HEK293 (cell line): Measurements from ENCODE around the gene LYSMD3.

Source experiments
- GLI4 ChIP-seq: fragments of 450-650 bp; formaldehyde crosslinking; IDR thresholded peaks from 2 replicates; pipeline ENCODE4 v1.5.1; 2016; ENCODE audit warnings: missing biosample characterization, missing genetic modification characterization
- KLF9 ChIP-seq: fragments of 450-650 bp; formaldehyde crosslinking; IDR thresholded peaks from 2 replicates; pipeline ENCODE4 v1.5.1; 2016; ENCODE audit warnings: missing biosample characterization, missing genetic modification characterization, low read depth
- MEIS1 ChIP-seq: sonication (generic); formaldehyde crosslinking; IDR thresholded peaks from 2 replicates; pipeline ENCODE4 v1.8.1; 2022; ENCODE audit warnings: missing genetic modification reagents, mild to moderate bottlenecking, borderline replicate concordance
- OVOL3 ChIP-seq: fragments of 450-650 bp; formaldehyde crosslinking; IDR thresholded peaks from 2 replicates; pipeline ENCODE4 v1.5.1; 2016; ENCODE audit warnings: missing biosample characterization, missing genetic modification characterization
- ZBTB7A ChIP-seq: fragments of 450-650 bp; formaldehyde crosslinking; IDR thresholded peaks from 2 replicates; pipeline ENCODE4 v1.5.1; 2016; ENCODE audit warnings: low read depth, missing biosample characterization, missing genetic modification characterization
- ZNF239 ChIP-seq: fragments of 450-650 bp; formaldehyde crosslinking; IDR thresholded peaks from 2 replicates; pipeline ENCODE4 v1.5.1; 2016; ENCODE audit warnings: missing biosample characterization, missing genetic modification characterization
- ZNF324 ChIP-seq: fragments of 450-650 bp; formaldehyde crosslinking; IDR thresholded peaks from 2 replicates; pipeline ENCODE4 v1.5.1; 2016; ENCODE audit warnings: missing biosample characterization, missing genetic modification characterization
- ZNF341 ChIP-seq: fragments of 450-650 bp; formaldehyde crosslinking; IDR thresholded peaks from 2 replicates; pipeline ENCODE4; 2016; ENCODE audit warnings: low read depth, missing biosample characterization, missing genetic modification characterization
- ZNF585B ChIP-seq: fragments of 450-650 bp; formaldehyde crosslinking; IDR thresholded peaks from 2 replicates; pipeline ENCODE4 v1.5.1; 2016; ENCODE audit warnings: missing biosample characterization, missing genetic modification characterization
- ZNF707 ChIP-seq: fragments of 450-650 bp; formaldehyde crosslinking; IDR thresholded peaks from 2 replicates; pipeline ENCODE4 v1.5.1; 2016; ENCODE audit warnings: missing biosample characterization, missing genetic modification characterization
- ZNF792 ChIP-seq: fragments of 450-650 bp; formaldehyde crosslinking; IDR thresholded peaks from 2 replicates; pipeline ENCODE4 v1.5.1; 2016; ENCODE audit warnings: missing biosample characterization, missing genetic modification characterization
- ZNF830 ChIP-seq: fragments of 450-650 bp; IDR thresholded peaks from 2 replicates; pipeline ENCODE4 v1.5.0; 2018; ENCODE audit warnings: missing biosample characterization, missing genetic modification characterization, low read depth, mild to moderate bottlenecking, moderate library complexity
- ZSCAN30 ChIP-seq: fragments of 450-650 bp; IDR thresholded peaks from 2 replicates; pipeline ENCODE4 v1.5.1; 2018; ENCODE audit warnings: missing biosample characterization, mild to moderate bottlenecking, missing genetic modification characterization, moderate library complexity
- TF ChIP-seq, protein P1 (sequence below): fragments of 450-650 bp; formaldehyde crosslinking; IDR thresholded peaks from 2 replicates; pipeline ENCODE4 v1.5.1; 2016; ENCODE audit warnings: missing biosample characterization, missing genetic modification characterization, borderline replicate concordance
- TF ChIP-seq, protein P2 (sequence below): fragments of 450-650 bp; formaldehyde crosslinking; IDR thresholded peaks from 2 replicates; pipeline ENCODE4 v1.5.1; 2017; ENCODE audit warnings: missing biosample characterization, missing genetic modification characterization
- TF ChIP-seq, protein P3 (sequence below): fragments of 450-650 bp; formaldehyde crosslinking; IDR thresholded peaks from 2 replicates; pipeline ENCODE4 v1.5.1; 2016; ENCODE audit warnings: missing biosample characterization, missing genetic modification characterization
- TF ChIP-seq, protein P4 (sequence below): fragments of 450-650 bp; formaldehyde crosslinking; IDR thresholded peaks from 2 replicates; pipeline ENCODE4 v1.5.1; 2017; ENCODE audit warnings: missing biosample characterization, missing genetic modification characterization
- TF ChIP-seq, protein P5 (sequence below): fragments of 450-650 bp; formaldehyde crosslinking; IDR thresholded peaks from 2 replicates; pipeline ENCODE4 v1.5.1; 2016; ENCODE audit warnings: missing biosample characterization, missing genetic modification characterization
- TF ChIP-seq, protein P6 (sequence below): IDR thresholded peaks from 2 replicates; pipeline ENCODE4 v1.6.1; 2011; ENCODE audit warnings: mild to moderate bottlenecking, low read depth, low read length, borderline replicate concordance
- TF ChIP-seq, protein P7 (sequence below): fragments of 450-650 bp; formaldehyde crosslinking; IDR thresholded peaks from 2 replicates; pipeline ENCODE4 v1.5.1; 2016; ENCODE audit warnings: missing biosample characterization, missing genetic modification characterization

The LYSMD3 gene

DNA sequence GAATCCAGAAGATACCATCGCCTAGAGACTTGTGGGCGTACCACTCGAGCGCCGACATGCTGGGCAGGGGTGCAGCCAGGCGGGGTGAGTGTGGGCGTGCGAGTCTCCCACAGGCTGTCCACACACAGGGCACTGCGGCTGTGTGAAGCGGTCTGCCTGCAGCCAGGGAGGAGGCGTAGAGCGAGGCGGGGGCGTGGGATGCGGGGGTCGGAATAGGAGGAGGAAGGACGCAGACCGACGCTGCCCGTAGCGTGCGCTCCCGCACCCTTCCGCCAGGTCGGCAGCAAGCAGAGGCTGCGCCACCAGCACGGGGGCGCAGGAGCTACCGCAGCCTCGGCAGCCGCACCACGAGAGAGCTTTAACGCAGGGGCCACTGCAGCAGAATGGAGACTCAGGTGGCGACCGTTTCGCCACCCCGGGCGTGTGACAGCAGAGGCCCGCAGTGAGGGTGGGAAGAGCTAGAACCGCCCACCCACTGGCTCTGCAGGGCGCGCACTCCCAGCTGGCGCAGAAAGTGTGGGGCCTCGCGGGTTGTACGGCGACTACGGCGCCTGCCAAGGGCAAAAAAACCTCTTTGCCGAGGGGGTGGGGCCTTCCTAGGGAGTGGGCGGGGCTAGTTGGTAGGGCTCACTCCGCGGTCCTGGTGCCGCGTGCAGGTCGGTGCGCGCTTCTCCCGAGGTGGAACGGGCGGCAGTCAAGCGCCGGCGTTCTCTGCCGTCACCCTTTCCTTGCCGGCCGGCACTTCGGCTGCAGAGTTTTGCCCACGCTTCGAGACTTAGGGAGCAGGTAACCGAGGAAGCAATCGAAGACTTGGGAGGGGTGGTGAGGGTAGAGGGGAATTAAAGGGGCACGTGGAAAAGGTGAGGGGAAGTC is 54.9 kb downstream of the LYSMD3 start, which contains the start of the genes MBLAC2 and POLR3G (continued):
- TF ChIP-seq, protein P1, sequence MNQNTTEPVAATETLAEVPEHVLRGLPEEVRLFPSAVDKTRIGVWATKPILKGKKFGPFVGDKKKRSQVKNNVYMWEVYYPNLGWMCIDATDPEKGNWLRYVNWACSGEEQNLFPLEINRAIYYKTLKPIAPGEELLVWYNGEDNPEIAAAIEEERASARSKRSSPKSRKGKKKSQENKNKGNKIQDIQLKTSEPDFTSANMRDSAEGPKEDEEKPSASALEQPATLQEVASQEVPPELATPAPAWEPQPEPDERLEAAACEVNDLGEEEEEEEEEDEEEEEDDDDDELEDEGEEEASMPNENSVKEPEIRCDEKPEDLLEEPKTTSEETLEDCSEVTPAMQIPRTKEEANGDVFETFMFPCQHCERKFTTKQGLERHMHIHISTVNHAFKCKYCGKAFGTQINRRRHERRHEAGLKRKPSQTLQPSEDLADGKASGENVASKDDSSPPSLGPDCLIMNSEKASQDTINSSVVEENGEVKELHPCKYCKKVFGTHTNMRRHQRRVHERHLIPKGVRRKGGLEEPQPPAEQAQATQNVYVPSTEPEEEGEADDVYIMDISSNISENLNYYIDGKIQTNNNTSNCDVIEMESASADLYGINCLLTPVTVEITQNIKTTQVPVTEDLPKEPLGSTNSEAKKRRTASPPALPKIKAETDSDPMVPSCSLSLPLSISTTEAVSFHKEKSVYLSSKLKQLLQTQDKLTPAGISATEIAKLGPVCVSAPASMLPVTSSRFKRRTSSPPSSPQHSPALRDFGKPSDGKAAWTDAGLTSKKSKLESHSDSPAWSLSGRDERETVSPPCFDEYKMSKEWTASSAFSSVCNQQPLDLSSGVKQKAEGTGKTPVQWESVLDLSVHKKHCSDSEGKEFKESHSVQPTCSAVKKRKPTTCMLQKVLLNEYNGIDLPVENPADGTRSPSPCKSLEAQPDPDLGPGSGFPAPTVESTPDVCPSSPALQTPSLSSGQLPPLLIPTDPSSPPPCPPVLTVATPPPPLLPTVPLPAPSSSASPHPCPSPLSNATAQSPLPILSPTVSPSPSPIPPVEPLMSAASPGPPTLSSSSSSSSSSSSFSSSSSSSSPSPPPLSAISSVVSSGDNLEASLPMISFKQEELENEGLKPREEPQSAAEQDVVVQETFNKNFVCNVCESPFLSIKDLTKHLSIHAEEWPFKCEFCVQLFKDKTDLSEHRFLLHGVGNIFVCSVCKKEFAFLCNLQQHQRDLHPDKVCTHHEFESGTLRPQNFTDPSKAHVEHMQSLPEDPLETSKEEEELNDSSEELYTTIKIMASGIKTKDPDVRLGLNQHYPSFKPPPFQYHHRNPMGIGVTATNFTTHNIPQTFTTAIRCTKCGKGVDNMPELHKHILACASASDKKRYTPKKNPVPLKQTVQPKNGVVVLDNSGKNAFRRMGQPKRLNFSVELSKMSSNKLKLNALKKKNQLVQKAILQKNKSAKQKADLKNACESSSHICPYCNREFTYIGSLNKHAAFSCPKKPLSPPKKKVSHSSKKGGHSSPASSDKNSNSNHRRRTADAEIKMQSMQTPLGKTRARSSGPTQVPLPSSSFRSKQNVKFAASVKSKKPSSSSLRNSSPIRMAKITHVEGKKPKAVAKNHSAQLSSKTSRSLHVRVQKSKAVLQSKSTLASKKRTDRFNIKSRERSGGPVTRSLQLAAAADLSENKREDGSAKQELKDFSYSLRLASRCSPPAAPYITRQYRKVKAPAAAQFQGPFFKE: no peak
- TF ChIP-seq GLI4 (tag by site-specific recombination) (no peak; the same call in none of the 2 replicates), ZNF341 (peak; percentile 91), ZSCAN30 (peak; percentile 36; the same call in 1 of the 2 replicates), ZNF792 (tag by site-specific recombination) (no peak), OVOL3 (peak; percentile 49), ZBTB7A (tag by site-specific recombination) (0 out of 2 replicates have a peak, but pooled peaks have one; percentile 70), KLF9 (peak; percentile 94), ZNF707 (tag by site-specific recombination) (no peak), MEIS1 (CRISPR knock-in tag) (no peak; the same call in 1 of the 2 replicates), ZNF585B (tag by site-specific recombination) (no peak), ZNF239 (no peak; the same call in 1 of the 2 replicates), ZNF830 (tag by site-specific recombination) (no peak), ZNF324 (tag by site-specific recombination) (peak; percentile 78)
- TF ChIP-seq, protein P2, sequence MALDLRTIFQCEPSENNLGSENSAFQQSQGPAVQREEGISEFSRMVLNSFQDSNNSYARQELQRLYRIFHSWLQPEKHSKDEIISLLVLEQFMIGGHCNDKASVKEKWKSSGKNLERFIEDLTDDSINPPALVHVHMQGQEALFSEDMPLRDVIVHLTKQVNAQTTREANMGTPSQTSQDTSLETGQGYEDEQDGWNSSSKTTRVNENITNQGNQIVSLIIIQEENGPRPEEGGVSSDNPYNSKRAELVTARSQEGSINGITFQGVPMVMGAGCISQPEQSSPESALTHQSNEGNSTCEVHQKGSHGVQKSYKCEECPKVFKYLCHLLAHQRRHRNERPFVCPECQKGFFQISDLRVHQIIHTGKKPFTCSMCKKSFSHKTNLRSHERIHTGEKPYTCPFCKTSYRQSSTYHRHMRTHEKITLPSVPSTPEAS: no peak
- TF ChIP-seq, protein P3, sequence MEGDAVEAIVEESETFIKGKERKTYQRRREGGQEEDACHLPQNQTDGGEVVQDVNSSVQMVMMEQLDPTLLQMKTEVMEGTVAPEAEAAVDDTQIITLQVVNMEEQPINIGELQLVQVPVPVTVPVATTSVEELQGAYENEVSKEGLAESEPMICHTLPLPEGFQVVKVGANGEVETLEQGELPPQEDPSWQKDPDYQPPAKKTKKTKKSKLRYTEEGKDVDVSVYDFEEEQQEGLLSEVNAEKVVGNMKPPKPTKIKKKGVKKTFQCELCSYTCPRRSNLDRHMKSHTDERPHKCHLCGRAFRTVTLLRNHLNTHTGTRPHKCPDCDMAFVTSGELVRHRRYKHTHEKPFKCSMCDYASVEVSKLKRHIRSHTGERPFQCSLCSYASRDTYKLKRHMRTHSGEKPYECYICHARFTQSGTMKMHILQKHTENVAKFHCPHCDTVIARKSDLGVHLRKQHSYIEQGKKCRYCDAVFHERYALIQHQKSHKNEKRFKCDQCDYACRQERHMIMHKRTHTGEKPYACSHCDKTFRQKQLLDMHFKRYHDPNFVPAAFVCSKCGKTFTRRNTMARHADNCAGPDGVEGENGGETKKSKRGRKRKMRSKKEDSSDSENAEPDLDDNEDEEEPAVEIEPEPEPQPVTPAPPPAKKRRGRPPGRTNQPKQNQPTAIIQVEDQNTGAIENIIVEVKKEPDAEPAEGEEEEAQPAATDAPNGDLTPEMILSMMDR (tag by site-specific recombination): peak; percentile 99
- TF ChIP-seq, protein P4, sequence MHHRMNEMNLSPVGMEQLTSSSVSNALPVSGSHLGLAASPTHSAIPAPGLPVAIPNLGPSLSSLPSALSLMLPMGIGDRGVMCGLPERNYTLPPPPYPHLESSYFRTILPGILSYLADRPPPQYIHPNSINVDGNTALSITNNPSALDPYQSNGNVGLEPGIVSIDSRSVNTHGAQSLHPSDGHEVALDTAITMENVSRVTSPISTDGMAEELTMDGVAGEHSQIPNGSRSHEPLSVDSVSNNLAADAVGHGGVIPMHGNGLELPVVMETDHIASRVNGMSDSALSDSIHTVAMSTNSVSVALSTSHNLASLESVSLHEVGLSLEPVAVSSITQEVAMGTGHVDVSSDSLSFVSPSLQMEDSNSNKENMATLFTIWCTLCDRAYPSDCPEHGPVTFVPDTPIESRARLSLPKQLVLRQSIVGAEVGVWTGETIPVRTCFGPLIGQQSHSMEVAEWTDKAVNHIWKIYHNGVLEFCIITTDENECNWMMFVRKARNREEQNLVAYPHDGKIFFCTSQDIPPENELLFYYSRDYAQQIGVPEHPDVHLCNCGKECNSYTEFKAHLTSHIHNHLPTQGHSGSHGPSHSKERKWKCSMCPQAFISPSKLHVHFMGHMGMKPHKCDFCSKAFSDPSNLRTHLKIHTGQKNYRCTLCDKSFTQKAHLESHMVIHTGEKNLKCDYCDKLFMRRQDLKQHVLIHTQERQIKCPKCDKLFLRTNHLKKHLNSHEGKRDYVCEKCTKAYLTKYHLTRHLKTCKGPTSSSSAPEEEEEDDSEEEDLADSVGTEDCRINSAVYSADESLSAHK: peak; percentile 85
- TF ChIP-seq, protein P5, sequence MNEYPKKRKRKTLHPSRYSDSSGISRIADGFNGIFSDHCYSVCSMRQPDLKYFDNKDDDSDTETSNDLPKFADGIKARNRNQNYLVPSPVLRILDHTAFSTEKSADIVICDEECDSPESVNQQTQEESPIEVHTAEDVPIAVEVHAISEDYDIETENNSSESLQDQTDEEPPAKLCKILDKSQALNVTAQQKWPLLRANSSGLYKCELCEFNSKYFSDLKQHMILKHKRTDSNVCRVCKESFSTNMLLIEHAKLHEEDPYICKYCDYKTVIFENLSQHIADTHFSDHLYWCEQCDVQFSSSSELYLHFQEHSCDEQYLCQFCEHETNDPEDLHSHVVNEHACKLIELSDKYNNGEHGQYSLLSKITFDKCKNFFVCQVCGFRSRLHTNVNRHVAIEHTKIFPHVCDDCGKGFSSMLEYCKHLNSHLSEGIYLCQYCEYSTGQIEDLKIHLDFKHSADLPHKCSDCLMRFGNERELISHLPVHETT (tag by site-specific recombination): peak; percentile 57; the same call in 1 of the 2 replicates
- TF ChIP-seq, protein P6, sequence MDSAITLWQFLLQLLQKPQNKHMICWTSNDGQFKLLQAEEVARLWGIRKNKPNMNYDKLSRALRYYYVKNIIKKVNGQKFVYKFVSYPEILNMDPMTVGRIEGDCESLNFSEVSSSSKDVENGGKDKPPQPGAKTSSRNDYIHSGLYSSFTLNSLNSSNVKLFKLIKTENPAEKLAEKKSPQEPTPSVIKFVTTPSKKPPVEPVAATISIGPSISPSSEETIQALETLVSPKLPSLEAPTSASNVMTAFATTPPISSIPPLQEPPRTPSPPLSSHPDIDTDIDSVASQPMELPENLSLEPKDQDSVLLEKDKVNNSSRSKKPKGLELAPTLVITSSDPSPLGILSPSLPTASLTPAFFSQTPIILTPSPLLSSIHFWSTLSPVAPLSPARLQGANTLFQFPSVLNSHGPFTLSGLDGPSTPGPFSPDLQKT: no peak
- TF ChIP-seq, protein P7, sequence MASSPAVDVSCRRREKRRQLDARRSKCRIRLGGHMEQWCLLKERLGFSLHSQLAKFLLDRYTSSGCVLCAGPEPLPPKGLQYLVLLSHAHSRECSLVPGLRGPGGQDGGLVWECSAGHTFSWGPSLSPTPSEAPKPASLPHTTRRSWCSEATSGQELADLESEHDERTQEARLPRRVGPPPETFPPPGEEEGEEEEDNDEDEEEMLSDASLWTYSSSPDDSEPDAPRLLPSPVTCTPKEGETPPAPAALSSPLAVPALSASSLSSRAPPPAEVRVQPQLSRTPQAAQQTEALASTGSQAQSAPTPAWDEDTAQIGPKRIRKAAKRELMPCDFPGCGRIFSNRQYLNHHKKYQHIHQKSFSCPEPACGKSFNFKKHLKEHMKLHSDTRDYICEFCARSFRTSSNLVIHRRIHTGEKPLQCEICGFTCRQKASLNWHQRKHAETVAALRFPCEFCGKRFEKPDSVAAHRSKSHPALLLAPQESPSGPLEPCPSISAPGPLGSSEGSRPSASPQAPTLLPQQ: peak; percentile 96
